GM10266 (cell line): ENCODE measurements around the gene SMIM36.

Experiments used
- DNase-seq: peaks from one replicate; pipeline ENCODE4 v3.0.0; 2012; ENCODE audit errors: extremely low spot score
- TF ChIP-seq, protein P1 (sequence below): IDR thresholded peaks from 2 replicates; pipeline ENCODE4 v1.5.1; 2012; ENCODE audit warnings: mild to moderate bottlenecking, low read depth; ENCODE audit not compliant: control insufficient read depth, insufficient read depth; ENCODE audit errors: missing control alignments

Gene SMIM36

DNA sequence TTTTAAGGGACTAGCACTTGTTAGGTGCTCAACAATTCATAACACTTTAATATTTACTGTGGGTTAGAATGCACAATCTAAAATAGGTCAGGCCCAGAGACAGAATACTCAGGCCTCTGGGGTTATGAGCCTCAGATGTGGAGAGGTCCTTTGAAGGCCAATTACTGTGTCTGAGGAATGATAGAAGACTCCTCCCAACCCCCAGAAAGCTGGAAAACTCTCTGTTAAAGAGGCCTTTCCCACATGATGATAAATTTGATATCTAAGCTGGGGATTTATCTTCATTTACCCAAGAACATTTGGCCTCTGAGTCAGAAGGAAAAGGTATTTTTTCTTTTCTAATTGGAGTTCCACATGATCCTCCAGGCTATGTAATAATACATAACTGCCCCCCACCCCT is 48.5 kb downstream of the SMIM36 start:
- TF ChIP-seq, protein P1, sequence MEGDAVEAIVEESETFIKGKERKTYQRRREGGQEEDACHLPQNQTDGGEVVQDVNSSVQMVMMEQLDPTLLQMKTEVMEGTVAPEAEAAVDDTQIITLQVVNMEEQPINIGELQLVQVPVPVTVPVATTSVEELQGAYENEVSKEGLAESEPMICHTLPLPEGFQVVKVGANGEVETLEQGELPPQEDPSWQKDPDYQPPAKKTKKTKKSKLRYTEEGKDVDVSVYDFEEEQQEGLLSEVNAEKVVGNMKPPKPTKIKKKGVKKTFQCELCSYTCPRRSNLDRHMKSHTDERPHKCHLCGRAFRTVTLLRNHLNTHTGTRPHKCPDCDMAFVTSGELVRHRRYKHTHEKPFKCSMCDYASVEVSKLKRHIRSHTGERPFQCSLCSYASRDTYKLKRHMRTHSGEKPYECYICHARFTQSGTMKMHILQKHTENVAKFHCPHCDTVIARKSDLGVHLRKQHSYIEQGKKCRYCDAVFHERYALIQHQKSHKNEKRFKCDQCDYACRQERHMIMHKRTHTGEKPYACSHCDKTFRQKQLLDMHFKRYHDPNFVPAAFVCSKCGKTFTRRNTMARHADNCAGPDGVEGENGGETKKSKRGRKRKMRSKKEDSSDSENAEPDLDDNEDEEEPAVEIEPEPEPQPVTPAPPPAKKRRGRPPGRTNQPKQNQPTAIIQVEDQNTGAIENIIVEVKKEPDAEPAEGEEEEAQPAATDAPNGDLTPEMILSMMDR: no peak
- no peak for DNase-seq

DNA sequence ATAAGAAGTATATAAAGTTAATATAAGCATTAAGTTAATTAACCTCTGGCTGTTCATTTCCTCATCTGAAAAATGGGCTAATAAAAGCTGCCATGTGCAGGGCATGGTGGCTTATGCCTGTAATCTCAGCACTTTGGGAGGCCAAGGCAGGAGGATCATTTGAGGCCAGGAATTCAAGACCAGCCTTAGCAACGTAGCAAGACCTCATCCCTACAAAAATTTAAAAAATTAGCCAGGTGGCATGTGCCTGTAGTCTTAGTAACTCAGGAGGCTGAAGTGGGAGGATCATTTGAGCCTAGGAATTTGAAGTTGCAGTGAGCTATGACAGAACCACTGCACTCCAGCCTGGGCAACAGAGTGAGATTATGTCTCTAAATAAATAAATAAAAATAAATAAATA is 49.0 kb downstream of the SMIM36 start:
- TF ChIP-seq, protein P1: no peak
- DNase-seq: no peak

DNA sequence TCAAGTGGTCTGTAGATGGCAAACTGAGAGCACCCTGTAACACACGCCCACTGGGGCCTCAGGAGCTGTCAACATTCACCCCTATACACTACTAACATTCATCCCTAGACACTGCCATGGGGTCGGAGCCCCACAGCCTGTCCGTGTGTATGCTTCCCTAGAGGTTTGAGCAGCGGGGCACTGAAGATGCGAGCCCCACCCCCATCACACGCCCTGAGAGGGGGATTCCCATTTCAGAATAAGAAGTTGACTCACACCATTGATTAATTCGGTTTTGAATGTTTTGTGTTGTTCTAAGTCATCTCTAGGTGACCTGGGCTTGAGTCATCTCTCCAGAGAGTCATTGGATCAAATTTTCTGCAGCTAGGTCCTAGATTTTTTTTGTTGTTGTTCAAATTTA is 52.3 kb downstream of the SMIM36 start:
- DNase-seq: no peak
- TF ChIP-seq, protein P1: no peak

DNA sequence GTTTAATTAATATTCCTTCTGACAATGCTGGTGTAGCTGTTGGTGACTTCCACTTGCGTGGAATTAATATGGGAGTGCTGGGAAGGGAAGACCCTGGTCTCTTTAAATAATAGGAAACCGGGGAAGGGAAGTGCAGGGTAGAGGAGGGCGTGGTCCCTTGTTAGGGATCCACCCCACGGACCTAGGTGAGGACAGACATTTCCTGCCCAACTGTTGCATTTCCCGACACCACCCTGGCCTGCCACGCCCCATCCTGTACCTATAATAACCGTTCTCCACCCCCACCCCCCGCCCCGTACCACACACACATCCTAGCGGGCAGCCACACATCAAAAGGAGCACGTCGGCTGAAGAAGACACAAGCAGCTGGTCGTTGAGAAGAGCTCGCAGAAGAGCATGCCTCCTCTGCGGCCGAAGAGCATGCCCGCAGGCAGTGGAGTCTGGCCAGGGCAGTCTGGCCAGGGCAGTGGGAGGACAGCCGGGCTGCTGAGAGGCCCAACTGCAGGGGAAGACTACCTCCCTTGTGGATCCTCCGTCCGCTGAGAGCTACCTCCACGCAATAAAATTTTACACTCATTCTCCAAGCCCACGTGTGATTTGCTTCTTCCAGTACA is 52.9 kb downstream of the SMIM36 start:
- no peak for DNase-seq
- TF ChIP-seq, protein P1: no peak

DNA sequence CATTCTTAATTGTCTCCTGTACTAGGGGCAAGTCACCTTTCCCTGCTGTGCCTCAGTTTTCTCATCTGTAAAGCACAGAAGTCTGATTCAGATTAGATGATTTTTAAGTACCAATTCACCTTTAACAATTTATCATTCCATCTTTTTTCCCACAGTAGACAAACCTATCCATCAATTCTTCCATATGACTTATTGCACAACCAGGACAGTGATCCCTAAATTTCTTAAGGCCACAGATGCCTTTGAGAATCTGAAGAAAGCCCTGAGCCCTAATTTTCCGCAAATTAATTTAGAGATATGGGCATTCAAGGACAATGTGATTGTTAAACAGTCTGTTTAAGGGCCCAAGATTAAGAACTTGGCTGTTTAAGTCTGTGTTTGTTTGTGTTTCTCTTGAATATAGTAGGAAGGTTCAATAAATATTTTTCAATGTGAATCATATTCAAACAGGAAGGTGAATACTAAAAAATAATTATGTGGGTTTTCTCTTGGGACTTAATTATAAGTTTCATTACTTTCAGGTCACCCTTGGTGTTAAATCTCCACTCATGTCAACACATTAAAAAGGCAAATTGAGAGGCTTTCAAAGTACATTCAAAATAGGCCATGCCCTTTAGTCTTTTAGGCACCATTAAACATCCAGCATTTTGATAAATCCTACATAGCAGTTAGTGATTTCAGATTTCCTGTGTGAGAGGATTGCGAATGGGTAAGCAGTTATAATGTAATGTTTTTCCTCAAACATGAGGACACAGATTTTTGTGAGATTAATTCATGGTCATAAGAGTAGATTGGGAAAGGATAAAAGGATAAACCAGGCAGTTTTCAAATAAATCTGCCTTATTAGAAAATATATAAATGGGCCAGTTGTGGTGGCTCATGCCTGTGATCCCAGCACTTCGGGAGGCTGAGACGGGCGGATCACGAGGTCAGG is 54.7 kb downstream of the SMIM36 start:
- DNase-seq: no peak
- TF ChIP-seq, protein P1: no peak

DNA sequence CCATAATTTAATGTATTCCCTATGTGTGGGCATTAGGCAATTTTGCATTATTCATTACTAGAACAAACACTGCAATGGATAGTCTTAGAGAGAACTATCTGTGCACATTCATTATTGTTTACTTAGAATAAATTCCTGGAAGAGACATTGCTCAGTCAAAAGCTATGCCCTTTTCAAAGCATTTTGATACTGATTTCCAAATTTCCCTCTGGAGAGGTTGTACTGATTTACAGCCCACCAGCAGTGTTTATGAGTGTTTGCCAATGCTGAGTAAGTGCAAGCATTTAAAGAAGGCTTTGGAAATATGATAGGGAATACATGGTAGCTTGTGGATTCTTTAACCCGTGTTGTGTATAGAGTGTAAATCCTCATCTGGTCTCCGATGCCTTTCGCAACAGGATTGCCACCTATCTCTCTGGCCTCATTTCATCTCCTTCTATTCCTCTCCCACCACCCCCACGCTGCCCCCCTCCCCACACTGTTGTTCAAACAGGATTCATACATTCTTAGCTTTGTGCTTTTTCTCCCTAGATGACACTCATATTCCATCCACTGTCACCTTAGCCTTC is 56.3 kb downstream of the SMIM36 start:
- no peak for DNase-seq
- TF ChIP-seq, protein P1: no peak

DNA sequence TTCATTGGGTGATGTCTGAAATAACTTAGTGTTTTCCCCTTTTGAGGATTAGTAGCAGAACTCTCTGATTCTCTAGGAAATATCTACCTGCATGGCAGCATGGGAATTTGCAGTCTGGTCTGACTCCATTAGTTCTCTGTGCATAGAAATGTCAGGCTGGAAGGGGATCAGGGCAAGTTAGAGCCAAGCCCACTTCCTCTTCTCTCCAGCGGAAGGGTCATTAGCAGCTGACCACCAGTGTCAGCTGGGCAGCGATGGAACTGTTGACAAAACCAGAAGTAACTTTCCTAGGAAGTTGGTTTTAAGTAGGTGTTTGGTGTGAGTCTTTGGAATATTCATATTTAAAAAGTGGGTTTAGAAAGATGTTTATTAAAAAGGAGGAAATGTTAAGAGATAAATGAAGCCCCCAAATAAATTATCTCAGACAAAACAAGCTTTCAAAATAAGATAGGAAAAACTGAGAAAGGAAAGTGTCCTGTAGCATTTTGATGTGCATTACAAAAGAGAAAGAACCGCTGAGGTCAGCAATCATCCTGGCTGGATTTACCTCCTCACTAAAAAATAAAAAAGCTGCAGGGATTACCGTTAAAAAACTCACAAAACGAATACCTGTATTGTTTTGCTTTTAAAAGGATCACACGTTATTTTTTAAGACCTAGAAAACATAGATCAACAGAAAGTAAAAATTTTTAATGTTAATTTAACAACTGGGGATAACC is 57.3 kb downstream of the SMIM36 start:
- no peak for DNase-seq
- TF ChIP-seq, protein P1: no peak
